ENCODE data around the gene TMEM135.
A peak's percentile ranks its signal among the peaks of the same experiment; 100 is the strongest.
"Not testable (repeated sequence)": the region's sequence is repeated elsewhere in the genome, so short reads cannot be mapped to it uniquely, and the experiment has no call there.

Gene TMEM135

GRCh38 chr11:87037450-87038234 is at the start of gene TMEM135:
Gene TMEM135, plus strand, starts transcription at chr11:87037934. Its CDS starts 112 bp downstream, at chr11:87038046.
- peak; percentile 96 for DNase-seq (ENCODE audit: low spot score)

- no peak for DNase-seq (ENCODE audit: low spot score)
Measured at GRCh38 chr11:86988351-86988881, 49.3 kb upstream of the TMEM135 start.

- DNase-seq (ENCODE audit: low spot score): no peak
Measured at GRCh38 chr11:86990031-86990430, 47.7 kb upstream of the TMEM135 start.

GRCh38 chr11:86990515-86990914 is 47.2 kb upstream of the TMEM135 start:
- DNase-seq (ENCODE audit: low spot score): peak; percentile 76

- DNase-seq (ENCODE audit: low spot score): no peak
Measured at GRCh38 chr11:86991341-86991740, 46.4 kb upstream of the TMEM135 start.

- DNase-seq (ENCODE audit: low spot score): not testable (repeated sequence)
Measured at GRCh38 chr11:86992340-86992739, 45.4 kb upstream of the TMEM135 start.

- no peak for DNase-seq (ENCODE audit: low spot score)
Measured at GRCh38 chr11:86993031-86993430, 44.7 kb upstream of the TMEM135 start.

GRCh38 chr11:86996953-86997570 is 40.7 kb upstream of the TMEM135 start:
- DNase-seq (ENCODE audit: low spot score): no peak

- no peak for DNase-seq (ENCODE audit: low spot score)
Measured at GRCh38 chr11:86999388-86999787, 38.3 kb upstream of the TMEM135 start.

- no peak for DNase-seq (ENCODE audit: low spot score)
Measured at GRCh38 chr11:86999859-87000753, 37.6 kb upstream of the TMEM135 start.

- DNase-seq (ENCODE audit: low spot score): no peak
Measured at GRCh38 chr11:87002918-87003317, 34.8 kb upstream of the TMEM135 start.

GRCh38 chr11:87004281-87004680 is 33.5 kb upstream of the TMEM135 start:
- DNase-seq (ENCODE audit: low spot score): not testable (repeated sequence)

GRCh38 chr11:87005569-87005921 is 32.2 kb upstream of the TMEM135 start:
- no peak for DNase-seq (ENCODE audit: low spot score)

GRCh38 chr11:87006035-87006434 is 31.7 kb upstream of the TMEM135 start:
- DNase-seq (ENCODE audit: low spot score): no peak

GRCh38 chr11:87007963-87008362 is 29.8 kb upstream of the TMEM135 start:
- DNase-seq (ENCODE audit: low spot score): no peak

- no peak for DNase-seq (ENCODE audit: low spot score)
Measured at GRCh38 chr11:87012089-87012488, 25.6 kb upstream of the TMEM135 start.

GRCh38 chr11:87012673-87013072 is 25.1 kb upstream of the TMEM135 start:
- DNase-seq (ENCODE audit: low spot score): no peak

- no peak for DNase-seq (ENCODE audit: low spot score)
Measured at GRCh38 chr11:87013912-87014825, 23.6 kb upstream of the TMEM135 start.

GRCh38 chr11:87015645-87016044 is 22.1 kb upstream of the TMEM135 start:
- no peak for DNase-seq (ENCODE audit: low spot score)

- peak; percentile 29 for DNase-seq (ENCODE audit: low spot score)
Measured at GRCh38 chr11:87019613-87020271, 18.0 kb upstream of the TMEM135 start.

- DNase-seq (ENCODE audit: low spot score): no peak
Measured at GRCh38 chr11:87020336-87020735, 17.4 kb upstream of the TMEM135 start.

Measured in hepatic stellate cell (primary cell).